NCI-H2196 treated with DMSO at 0.1 percent for 48 hours (cell line): ENCODE measurements around the gene ZMAT3.
"Not testable (repeated sequence)": the region's sequence is repeated elsewhere in the genome, so short reads cannot be mapped to it uniquely, and the experiment has no call there.

Source experiments
- DNase-seq: peaks from one replicate; lab custom pipeline; 2025; ENCODE audit not compliant: unreplicated experiment; lab: John Stamatoyannopoulos, UW

ZMAT3 gene

DNA sequence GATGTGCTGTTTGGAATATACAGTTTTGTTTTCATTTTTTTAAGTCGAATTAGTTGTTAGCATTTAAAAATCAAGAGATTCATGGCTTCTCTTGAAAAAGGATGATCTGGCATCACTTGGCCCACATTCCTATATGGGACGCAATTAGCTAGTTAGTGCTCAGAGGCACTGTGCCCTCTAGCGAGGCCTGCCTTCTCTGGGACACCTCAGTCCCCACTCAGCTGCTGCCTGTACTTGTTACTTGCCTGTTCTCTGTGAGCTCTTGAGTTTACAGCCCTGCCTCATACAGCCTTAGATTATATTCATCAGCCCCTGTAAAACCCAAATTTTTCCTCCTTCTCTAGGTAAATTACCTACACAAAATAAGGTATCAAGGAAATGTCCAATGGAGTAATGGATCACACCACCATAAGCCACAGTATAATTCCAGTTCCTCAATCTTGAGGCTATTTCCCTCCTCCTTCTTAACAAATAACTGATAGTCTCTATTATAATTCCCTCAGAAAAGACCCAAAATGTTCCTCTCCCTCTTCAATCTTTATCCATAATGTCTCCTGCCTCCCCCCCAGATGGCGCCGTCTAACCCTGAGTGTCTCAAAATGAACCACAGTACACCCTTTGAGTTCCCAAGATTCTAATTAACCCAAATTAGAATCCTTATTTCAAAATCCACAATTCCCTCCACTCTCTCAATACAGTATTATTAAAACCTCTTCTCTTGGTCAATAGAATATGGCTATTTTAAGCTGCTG lies 2.7 kb downstream of the ZMAT3 start:
- peak; percentile 26 for DNase-seq

DNA sequence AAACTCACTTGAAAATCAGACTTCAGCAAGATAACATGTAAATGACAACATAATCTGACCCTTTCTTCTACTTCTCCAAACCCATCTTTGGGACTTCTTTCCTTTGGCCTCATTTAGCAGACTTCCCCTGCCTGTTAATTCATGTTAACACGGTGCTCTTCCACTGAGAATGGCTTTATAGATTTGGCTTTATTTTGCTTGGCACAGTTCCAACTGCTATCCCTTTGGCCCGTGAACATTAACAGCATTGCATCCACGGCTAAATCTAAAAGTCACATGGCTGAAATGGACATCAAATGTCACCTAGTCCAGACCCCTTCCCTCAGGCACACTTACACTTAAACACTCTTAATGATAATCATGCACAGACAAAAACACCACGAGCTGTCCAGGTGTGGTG lies 3.8 kb downstream of the ZMAT3 start:
- DNase-seq = no peak

DNA sequence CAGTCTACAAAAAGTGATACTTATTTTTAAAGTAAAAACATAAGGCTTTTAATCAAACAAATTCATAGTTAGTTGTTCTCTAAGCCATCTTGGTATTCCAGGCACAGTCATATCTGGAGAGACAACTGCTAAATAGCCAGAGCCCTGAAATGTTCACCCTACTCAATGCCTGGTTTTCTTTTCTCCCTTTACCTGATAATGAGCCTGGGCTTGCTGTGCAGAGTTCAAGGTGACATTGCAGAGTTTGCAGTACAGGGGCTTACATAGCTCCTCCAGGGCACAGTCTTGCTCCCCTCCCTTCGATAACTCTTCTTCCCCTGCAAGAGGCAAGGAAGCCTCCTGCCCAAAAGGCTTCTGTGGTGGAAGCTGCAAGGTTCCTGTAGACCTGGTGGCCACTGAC lies 4.3 kb downstream of the ZMAT3 start:
- no peak for DNase-seq

DNA sequence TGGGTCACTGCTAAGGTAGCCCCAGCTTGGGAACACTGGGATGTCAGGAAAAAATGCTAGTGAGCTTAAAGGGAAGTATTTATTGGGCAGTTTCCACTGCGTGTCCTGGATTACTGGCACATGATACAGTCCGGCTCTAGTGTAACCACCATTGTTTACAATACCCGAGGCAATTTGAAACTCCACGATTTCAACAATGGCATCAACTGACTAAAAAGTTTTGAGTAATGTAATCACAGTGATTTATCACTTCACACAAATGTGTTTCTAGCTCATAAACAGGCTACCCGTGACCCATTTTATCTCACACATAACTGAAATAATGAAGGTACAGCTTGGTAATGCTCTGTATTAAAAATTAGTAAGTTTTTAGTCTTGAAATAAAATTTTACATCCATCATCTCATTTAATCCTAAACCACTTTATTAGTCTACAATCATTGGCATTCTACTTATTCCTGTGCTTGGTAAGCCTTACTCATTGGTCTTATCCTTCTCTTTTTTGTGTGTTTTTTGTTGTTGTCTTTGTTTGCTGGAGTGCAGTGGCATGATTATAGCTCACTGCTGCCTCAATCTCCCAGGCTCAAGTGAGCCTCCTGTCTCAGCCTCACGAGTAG lies 7.6 kb downstream of the ZMAT3 start:
- no peak for DNase-seq

GRCh38 chr3:179056326-179056725 lies 15.3 kb downstream of the ZMAT3 start:
- no peak for DNase-seq

- DNase-seq = not testable (repeated sequence)
Observed at GRCh38 chr3:179054565-179054964, 17.0 kb downstream of the ZMAT3 start.

GRCh38 chr3:179046497-179047353 lies 24.9 kb downstream of the ZMAT3 start:
- no peak for DNase-seq

GRCh38 chr3:179045719-179046402 lies 25.7 kb downstream of the ZMAT3 start:
- no peak for DNase-seq

GRCh38 chr3:179038899-179039251 lies 32.7 kb downstream of the ZMAT3 start:
- DNase-seq = not testable (repeated sequence)

DNA sequence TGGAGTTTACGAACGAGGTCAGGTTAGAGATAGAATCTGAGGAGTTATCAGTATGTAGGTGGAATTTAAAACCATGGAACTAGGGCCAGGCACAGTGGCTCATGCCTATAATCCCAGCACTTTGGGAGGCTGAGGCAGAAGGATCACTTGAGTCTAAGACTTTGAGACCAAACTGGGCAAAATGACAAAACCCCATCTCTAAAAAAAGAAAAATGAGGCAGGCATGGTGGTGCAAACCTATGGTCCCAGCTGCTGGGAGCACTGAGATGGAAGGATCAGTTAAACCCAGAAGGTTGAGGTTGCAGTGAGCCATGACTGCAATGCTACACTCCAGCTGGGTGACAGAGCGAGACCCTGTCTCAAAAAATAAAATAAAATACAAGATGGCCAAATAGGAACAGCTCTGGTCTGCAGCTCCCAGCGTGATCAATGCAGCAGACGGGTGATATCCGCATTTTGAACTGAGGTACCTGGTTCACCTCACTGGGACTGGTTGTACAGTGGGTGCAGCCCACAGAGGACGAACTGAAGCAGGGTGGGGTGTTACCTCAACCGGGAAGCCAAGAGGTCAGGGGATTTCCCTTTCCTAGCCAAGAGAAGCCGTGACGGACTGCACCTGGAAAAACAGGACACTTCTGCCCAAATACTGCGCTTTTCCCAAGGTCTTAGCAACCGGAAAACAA lies 33.3 kb downstream of the ZMAT3 start:
- DNase-seq = no peak

- DNase-seq = no peak
Observed at GRCh38 chr3:179037351-179037750, 34.3 kb downstream of the ZMAT3 start.

- no peak for DNase-seq
Observed at GRCh38 chr3:179036626-179037300, 34.8 kb downstream of the ZMAT3 start.

DNA sequence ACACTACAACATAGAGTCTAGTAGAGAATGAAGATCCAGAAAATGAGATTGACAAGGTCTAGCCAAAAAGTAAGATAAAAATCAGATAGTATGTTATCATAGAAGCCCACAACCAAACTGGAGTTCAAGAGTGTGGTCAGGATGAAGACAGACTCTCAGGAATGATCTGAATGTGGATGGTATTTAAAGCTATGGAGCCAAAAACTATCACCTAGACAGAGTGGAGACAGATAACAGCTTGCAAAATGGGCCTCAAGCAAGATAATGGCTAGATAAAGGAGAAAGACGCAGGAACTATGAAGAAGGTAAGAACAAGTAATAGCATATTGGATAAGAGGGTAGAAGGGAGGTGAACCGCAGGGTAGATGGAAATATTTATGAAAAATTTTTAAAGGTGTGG lies 35.4 kb downstream of the ZMAT3 start:
- DNase-seq = no peak

GRCh38 chr3:179035232-179035631 lies 36.4 kb downstream of the ZMAT3 start:
- DNase-seq = no peak

- DNase-seq = not testable (repeated sequence)
Observed at GRCh38 chr3:179033304-179033657, 38.3 kb downstream of the ZMAT3 start.

GRCh38 chr3:179032454-179033303 lies 38.9 kb downstream of the ZMAT3 start:
- not testable (repeated sequence) for DNase-seq

DNA sequence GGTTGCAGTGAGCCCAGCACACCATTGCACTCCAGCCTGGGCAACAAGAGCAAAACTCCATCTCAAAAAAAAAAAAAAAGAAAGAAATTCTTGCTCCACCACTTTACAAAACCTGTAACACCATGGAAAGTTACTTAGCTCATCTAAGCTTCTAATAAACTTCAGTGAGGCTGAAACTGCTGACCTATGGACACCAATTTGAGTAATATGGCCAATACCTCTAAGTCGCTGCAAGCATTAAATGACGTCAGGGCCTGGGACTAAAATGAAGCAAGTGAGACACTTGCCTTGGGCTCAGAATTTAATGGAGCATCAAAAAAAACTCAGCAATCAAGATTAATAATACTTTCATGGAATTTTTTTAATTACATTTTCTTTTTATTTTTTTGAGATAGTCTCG lies 42.5 kb downstream of the ZMAT3 start:
- DNase-seq = no peak

- DNase-seq = no peak
Observed at GRCh38 chr3:179028408-179028807, 43.2 kb downstream of the ZMAT3 start.

GRCh38 chr3:179027326-179027900 lies 44.2 kb downstream of the ZMAT3 start:
- no peak for DNase-seq
